ENCODE data around the gene HOGA1. TPM values are rescaled to one million over a fixed set of nuclear protein-coding genes. Genes with fewer than 3 reads are reported as not detected.

HOGA1 gene
- total RNA-seq, 1 donor, result 1.4 TPM

DNA sequence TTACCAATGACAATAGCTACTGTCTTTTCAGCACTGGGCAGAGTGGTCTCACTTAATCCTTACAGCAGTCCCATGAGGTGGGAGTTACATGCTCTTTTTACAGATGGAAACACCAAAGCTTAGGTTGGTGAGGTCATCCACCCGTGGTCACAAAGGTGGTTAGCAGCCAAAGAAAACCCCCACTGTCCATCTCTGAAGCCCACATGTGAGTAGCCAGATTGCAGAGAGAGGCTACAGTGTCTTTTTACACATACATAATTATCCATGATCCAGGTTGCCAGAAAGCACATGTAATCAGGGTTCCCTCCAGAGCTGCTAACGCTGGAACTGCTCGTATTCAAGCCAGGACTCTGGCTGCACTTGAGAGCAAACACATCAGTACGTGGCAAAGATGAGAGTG lies 36.2 kb upstream of the HOGA1 start:
- Histone ChIP-seq H4K20me1 (ENCODE audit: insufficient read depth, low read length) (peaks cover 3% of the 10 kb centered on the region), H3K27me3 (ENCODE audit: insufficient read depth, low read length) (no peaks in the 10 kb centered on the region), H3K27ac (ENCODE audit: low read depth, low read length) (no peak overlapping the region), H2AFZ (ENCODE audit: low read length) (no peak overlapping the region), H3K79me2 (ENCODE audit: insufficient read depth, low read length) (peaks cover 37% of the 10 kb centered on the region), H3K4me2 (ENCODE audit: insufficient read depth, low read length) (no peak overlapping the region), H3K4me1 (ENCODE audit: insufficient read depth, low read length) (peaks cover 16% of the 10 kb centered on the region), H3K36me3 (ENCODE audit: insufficient read depth, low read length) (no peaks in the 10 kb centered on the region), H3K9me3 (ENCODE audit: low read depth, low read length) (no peaks in the 10 kb centered on the region), H3K4me3 (ENCODE audit: insufficient read depth, low read length) (no peak overlapping the region)
- TF ChIP-seq, protein P1, sequence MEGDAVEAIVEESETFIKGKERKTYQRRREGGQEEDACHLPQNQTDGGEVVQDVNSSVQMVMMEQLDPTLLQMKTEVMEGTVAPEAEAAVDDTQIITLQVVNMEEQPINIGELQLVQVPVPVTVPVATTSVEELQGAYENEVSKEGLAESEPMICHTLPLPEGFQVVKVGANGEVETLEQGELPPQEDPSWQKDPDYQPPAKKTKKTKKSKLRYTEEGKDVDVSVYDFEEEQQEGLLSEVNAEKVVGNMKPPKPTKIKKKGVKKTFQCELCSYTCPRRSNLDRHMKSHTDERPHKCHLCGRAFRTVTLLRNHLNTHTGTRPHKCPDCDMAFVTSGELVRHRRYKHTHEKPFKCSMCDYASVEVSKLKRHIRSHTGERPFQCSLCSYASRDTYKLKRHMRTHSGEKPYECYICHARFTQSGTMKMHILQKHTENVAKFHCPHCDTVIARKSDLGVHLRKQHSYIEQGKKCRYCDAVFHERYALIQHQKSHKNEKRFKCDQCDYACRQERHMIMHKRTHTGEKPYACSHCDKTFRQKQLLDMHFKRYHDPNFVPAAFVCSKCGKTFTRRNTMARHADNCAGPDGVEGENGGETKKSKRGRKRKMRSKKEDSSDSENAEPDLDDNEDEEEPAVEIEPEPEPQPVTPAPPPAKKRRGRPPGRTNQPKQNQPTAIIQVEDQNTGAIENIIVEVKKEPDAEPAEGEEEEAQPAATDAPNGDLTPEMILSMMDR (IDR thresholded peaks at IDR 0.05; ENCODE audit: extremely low read depth, low read depth, low read length), result no peak
- DNase-seq (ENCODE audit: insufficient read length, low spot score, missing footprints), result peak; percentile 32

DNA sequence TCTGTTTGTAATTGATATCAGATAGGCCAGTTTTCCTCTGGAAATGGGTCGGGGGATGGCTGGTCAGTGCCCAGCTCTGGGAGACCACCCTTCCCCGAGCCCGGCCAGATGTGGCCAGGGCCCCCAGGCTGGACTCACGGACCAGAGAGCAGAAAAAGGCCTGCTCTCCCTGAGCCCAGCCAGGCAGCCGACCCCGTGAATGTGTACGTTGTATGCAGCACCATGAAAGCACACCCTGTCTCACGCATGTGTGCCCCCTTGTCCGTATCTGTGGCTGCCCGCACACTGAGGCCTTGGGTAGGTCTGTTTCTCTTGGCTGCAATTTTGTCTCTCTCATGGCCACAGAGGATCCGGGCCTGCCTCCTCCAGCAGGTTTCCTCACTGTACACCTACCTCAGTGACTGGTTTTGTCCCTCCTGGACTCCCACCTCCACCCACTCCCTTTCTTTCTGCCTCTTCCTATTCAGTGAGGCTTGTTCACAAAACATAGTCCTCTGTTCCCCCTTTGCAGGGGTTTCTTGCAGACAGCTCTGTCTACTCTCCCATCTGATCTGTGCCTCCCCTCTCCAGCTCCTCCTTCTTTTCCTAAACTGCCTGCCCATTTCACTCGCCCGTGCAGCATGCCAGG lies 35.2 kb upstream of the HOGA1 start:
- Histone ChIP-seq H2AFZ (ENCODE audit: low read length) (no peak overlapping the region), H3K27me3 (ENCODE audit: insufficient read depth, low read length) (no peaks in the 10 kb centered on the region), H3K4me3 (ENCODE audit: insufficient read depth, low read length) (no peak overlapping the region), H4K20me1 (ENCODE audit: insufficient read depth, low read length) (peaks cover 3% of the 10 kb centered on the region), H3K36me3 (ENCODE audit: insufficient read depth, low read length) (no peaks in the 10 kb centered on the region), H3K27ac (ENCODE audit: low read depth, low read length) (no peak overlapping the region), H3K4me1 (ENCODE audit: insufficient read depth, low read length) (peaks cover 6% of the 10 kb centered on the region), H3K4me2 (ENCODE audit: insufficient read depth, low read length) (no peak overlapping the region), H3K79me2 (ENCODE audit: insufficient read depth, low read length) (peaks cover 41% of the 10 kb centered on the region), H3K9me3 (ENCODE audit: low read depth, low read length) (no peaks in the 10 kb centered on the region)
- no peak for DNase-seq (ENCODE audit: insufficient read length, low spot score, missing footprints)
- TF ChIP-seq, protein P1 (IDR thresholded peaks at IDR 0.05; ENCODE audit: extremely low read depth, low read depth, low read length), result no peak

DNA sequence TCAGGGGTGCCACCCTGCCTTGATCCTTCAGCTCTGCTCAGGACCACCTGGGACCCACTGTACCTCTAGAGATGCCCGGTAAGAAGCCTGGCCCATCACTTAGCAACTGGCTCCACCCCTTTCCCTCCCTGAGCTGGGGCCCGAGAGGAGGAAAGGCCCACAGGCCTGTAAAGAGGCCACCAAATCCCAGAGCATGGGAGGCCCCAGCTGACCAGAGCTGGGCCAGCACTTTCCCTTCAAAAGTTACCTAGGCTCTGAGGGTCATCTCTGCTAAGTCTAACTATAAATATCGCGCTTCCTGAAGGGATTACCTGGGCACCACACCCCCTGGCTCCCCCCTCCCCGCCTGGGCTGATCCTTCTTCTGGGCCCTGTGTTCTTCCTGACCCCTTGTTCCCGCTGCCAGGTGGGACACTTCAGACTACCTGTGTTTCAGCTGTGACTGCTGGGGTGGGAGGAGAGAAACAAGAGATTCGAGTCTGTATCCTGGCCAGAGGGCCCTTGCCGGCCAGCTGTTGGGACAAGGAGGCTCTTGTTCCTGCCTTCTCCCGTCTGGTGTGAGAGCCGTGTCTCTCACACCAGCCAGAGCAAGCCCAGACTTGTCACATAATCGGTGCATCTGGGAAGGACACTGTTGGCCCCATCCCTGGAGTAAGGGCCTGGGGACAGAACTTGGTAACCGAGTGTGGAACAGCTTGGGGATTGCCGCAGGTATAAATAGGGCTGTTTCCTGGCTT lies 34.4 kb upstream of the HOGA1 start:
- Histone ChIP-seq H4K20me1 (ENCODE audit: insufficient read depth, low read length) (peaks cover 3% of the 10 kb centered on the region), H3K4me1 (ENCODE audit: insufficient read depth, low read length) (peaks cover 3% of the 10 kb centered on the region), H3K27me3 (ENCODE audit: insufficient read depth, low read length) (no peaks in the 10 kb centered on the region), H3K4me2 (ENCODE audit: insufficient read depth, low read length) (no peak overlapping the region), H3K4me3 (ENCODE audit: insufficient read depth, low read length) (no peak overlapping the region), H3K9me3 (ENCODE audit: low read depth, low read length) (no peaks in the 10 kb centered on the region), H3K27ac (ENCODE audit: low read depth, low read length) (no peak overlapping the region), H3K36me3 (ENCODE audit: insufficient read depth, low read length) (no peaks in the 10 kb centered on the region), H3K79me2 (ENCODE audit: insufficient read depth, low read length) (peaks cover 44% of the 10 kb centered on the region), H2AFZ (ENCODE audit: low read length) (no peak overlapping the region)
- TF ChIP-seq, protein P1 (IDR thresholded peaks at IDR 0.05; ENCODE audit: extremely low read depth, low read depth, low read length), result no peak
- peak; percentile 74 for DNase-seq (ENCODE audit: insufficient read length, low spot score, missing footprints)

Measured in osteoblast (primary cell).